Measurements from ENCODE around the gene MAPKAPK3.

- TF ChIP-seq POLR2A (IDR thresholded peaks at IDR 0.05; ENCODE audit: low read depth) (no peak), EP300 (IDR thresholded peaks at IDR 0.05) (no peak), POLR2AphosphoS5 (IDR thresholded peaks at IDR 0.05) (no peak)
- TF ChIP-seq, protein P1, sequence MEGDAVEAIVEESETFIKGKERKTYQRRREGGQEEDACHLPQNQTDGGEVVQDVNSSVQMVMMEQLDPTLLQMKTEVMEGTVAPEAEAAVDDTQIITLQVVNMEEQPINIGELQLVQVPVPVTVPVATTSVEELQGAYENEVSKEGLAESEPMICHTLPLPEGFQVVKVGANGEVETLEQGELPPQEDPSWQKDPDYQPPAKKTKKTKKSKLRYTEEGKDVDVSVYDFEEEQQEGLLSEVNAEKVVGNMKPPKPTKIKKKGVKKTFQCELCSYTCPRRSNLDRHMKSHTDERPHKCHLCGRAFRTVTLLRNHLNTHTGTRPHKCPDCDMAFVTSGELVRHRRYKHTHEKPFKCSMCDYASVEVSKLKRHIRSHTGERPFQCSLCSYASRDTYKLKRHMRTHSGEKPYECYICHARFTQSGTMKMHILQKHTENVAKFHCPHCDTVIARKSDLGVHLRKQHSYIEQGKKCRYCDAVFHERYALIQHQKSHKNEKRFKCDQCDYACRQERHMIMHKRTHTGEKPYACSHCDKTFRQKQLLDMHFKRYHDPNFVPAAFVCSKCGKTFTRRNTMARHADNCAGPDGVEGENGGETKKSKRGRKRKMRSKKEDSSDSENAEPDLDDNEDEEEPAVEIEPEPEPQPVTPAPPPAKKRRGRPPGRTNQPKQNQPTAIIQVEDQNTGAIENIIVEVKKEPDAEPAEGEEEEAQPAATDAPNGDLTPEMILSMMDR (IDR thresholded peaks at IDR 0.05): no peak
Observed at GRCh38 chr3:50666837-50667236, 49.9 kb downstream of the MAPKAPK3 start.

Measured in esophagus muscularis mucosa (tissue), 4 donors.